Non-pigmented ciliary epithelial cell (primary cell): Measurements from ENCODE around the gene SLC14A1.

Source experiments
- DNase-seq: peaks from one replicate; pipeline ENCODE4 v3.0.0-alpha.2; 2010; ENCODE audit warnings: low read depth

SLC14A1 gene

GRCh38 chr18:45723567-45724355 lies at the start of gene SLC14A1:
TSS of gene SLC14A1 (plus strand) at chr18:45724181. CDS start at chr18:45730321, 6,140 bp downstream.
- DNase-seq = no peak

DNA sequence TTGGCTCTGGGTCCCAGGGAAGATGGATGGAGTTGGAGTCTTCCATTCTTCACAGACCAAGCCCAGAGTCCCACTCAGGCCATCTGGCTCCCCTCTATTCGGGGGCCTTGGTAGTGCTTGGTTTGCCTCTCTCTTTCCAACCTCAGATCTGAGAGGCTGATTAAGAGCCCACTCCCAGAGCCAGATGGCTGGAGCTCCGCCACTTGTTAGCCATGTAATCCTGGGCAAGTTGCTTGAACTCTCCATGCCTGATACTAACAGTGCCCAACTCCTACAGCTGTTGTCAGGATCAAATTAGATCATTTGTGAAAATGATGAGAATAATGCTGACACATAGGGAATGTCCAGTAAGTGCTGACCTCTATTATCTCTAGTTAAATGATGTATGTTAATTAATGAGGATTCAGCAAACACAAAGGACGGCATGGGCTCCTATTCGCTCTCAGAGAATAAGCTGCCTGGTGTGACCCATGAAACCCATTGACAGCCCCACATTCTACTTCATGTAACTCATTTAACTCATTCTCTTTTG lies 46.6 kb upstream of the SLC14A1 start:
- no peak for DNase-seq

- no peak for DNase-seq
Measured at GRCh38 chr18:45678441-45678840, 45.5 kb upstream of the SLC14A1 start.

DNA sequence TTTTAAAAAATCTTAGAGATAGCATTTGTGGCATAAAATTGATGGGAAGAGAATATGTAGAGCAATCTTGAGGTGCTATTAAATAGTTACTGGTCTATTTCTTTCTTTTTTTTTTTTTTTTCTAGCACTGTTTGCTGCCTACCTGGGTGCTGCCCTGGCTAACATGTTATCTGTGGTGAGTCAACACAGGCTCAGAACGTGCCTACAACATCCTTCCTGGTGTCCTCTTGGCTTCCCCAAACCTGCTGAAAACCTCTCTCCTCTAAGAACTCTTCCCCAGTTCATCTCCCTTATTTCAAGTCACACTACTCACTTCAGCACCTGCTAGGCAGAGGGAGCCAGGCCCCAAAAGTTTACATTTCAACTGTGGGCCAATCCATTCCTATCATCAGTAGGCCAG lies 45.1 kb upstream of the SLC14A1 start:
- DNase-seq = no peak

- no peak for DNase-seq
Measured at GRCh38 chr18:45680066-45680690, 43.8 kb upstream of the SLC14A1 start.

- DNase-seq = no peak
Measured at GRCh38 chr18:45682181-45682580, 41.8 kb upstream of the SLC14A1 start.

- DNase-seq = no peak
Measured at GRCh38 chr18:45684341-45685115, 39.5 kb upstream of the SLC14A1 start.

DNA sequence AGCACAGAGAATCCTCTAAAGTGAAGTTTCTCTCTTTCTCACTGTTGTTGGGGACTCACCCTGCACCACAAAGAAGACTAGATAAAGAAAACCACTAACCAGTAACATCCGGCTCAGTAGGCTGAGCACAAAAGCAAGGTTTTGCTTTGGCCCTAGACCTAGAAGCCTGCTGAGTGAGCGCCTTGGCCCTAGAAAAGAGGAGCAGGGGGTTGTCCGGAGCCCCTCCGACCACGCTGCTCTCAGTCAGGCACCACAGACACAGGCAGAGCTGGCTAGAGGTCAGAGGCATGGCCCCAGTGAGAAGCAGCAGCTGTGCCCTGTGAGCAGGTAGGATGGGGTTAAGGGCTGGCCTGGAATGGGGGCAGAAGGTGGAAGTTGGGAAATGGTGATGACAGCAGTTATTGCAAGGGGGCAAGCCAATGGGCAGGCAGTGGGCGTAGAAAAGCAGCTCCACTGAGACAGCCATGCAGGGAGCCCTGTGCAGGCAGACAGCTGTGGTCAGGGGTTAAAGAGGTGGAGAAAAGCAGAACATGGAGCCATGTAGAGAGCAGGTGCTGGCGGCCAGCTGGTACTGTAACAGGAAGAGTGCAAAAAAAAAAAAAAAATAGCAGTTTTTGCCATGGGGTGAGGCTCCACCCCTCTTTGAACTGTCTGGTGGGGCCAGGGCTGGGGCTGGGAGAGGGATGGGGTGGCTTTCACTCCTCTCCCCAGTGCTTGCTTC lies 36.9 kb upstream of the SLC14A1 start:
- no peak for DNase-seq

GRCh38 chr18:45687621-45688020 lies 36.4 kb upstream of the SLC14A1 start:
- no peak for DNase-seq

DNA sequence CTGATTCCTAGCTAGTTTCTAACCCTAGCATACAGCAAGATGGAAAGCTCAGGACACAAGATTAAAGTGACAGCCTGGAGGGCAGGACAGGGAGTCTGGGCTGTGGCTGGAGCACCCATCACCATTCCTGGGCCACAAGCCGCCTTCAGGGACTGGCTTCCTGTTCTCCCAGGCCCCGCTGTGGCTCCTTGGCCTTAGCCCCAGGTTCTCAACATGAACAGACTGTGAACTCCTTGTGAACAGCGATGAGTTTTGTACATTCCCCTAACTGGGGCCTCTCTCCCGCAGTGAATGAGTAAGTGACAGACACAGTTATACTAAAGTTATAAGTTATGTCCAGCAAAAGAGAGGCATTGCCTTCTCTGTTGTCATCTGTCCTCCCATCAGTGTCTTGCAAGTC lies 35.9 kb upstream of the SLC14A1 start:
- no peak for DNase-seq

DNA sequence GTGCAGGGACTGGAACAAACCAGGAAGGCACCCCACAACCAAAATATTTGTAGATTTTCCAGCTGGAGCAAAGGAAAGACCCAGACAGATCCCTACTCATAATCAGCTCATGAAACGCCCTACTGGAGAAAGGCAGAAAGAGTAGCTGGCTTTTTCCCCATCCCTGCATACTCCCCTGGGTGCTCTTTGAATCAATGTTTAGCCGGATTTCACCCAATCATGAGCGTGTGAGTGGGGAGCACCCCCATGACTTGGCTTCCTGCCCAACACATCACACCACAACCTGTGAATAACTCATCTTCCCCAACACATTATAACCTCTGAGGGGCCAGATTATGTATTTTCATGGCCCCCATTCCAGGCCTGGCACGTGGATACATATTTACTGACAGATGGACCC lies 35.1 kb upstream of the SLC14A1 start:
- DNase-seq = no peak

DNA sequence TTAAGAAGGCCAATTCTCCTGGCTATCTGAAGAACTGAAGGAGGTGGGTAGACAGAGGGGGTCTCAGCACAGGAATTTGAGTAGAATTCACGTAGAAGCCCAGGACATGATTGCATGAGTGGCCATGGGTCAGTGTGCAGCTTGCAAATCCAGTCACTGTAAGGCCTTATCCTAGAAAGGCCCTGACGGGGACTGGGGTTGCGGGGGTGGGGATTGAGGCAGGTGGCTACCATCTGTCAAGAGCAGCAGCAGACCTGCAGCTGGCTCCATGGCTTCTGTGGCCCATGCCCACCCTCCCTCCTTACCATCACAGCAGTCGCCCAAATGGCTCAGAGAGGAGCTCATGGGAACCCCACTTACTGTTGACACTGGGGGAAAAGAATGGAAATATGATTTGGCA lies 34.6 kb upstream of the SLC14A1 start:
- DNase-seq = no peak

GRCh38 chr18:45690975-45691815 lies 32.8 kb upstream of the SLC14A1 start:
- peak; percentile 35 for DNase-seq

DNA sequence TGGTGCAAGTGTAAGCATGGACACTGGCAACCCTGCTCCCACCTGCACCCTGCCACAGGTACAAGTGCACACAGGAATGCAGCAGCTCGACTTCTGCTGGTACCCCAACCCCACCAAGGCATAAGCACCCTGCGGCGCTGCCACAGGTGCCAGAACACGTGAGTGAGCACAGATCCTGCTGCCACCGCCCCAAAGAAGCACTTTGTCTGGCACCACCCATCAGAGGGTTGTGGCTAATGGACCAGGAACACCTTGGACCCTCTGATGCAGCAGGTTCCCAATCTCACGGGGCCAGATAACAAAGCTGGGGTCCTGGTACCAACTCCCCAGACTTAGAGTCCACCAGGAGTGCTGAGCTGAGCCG lies 32.2 kb upstream of the SLC14A1 start:
- no peak for DNase-seq

GRCh38 chr18:45702708-45703265 lies 21.2 kb upstream of the SLC14A1 start:
- no peak for DNase-seq

GRCh38 chr18:45708831-45709230 lies 15.2 kb upstream of the SLC14A1 start:
- no peak for DNase-seq

GRCh38 chr18:45712061-45712460 lies 11.9 kb upstream of the SLC14A1 start:
- DNase-seq = no peak

DNA sequence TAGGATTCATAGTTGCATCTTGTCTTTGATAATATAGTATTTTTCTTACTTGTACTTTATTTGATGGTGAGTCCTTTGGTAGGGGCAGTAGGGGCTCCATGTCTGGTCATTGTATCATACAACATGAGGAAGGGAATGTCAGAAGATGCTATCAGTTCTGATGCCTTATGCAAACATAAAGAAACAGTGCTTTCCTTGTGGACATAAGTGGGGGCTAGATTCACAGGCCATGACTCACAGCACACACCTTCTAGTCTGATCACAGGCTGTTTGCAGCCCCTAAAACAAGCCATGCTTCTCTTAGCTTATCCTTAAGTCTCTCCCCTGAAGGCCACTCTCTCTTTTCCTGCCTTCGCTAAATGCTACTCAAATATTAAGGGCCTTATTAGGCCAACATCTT lies 10.7 kb upstream of the SLC14A1 start:
- no peak for DNase-seq

DNA sequence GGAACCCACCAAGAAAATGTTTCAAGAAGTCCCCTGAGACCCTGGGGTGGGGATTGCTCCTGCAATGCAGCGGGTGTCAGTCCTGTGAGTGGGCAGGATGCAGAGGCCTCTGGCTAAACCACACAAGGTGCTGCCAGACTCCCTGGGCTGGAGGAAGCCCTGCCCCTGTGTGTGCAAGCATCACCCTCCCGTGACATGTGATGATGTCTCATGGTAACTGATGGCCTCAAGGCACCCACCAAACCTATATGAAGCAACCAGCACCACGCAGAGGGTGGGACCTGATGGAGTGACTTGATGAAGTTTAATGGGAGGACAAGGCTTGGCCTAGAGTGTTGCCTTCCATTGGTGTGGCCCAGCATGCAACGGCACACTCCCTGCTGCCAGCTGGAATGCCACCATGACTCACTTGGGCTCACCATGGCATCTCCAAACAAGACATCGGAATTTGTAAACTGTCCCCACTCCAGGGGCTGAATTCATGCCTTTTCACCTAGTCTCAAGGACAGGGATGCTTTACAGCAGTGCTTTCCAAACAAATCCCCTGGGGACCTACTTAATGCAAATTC lies 8.7 kb upstream of the SLC14A1 start:
- no peak for DNase-seq

DNA sequence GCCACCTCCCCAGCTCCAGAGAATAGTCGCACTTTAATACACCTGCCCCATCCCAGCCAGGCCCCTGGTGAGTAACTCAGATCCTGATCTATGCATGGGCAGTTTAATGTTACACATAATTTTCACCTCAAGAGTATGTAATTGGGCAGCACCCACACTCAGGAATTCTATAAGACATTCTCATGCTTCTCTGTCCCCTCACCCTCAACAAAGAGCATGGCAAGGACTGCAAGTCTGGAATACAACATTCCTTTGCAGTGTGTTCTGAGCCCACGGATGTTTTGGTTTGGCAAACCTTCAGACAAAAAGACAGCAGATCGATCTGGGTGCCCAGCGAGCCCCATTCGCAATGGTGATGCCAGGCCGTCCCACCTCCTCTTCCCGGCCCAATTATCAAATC lies 4.9 kb upstream of the SLC14A1 start:
- no peak for DNase-seq

- no peak for DNase-seq
Measured at GRCh38 chr18:45722899-45723298, 1.1 kb upstream of the SLC14A1 start.
